ENCODE data around the gene PCCB. TPM values are rescaled to one million over a fixed set of nuclear protein-coding genes. Genes with fewer than 3 reads are reported as not detected.

PCCB gene
- total and polyA plus RNA-seq, 3 experiments from 2014 or later, result 33.0 to 41.7 (median 40.6) TPM

DNA sequence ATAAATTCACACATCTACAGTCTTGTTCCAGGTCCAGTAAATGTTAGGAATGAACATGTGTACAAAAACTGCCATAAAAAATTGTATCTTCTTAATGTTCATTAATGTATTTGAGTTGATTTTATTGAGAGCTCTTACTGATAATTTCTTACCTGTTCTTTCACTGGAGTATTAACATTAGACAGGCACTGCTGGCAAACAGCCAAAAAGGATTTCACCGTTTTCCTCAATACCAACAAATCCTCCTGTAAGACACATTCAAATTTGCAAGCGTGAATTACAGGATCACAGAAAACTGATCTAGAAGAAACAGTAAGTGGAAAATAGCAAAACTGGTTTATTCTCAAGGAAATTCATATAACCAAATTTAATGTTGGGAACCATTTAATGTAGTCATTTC is 127.4 kb downstream of the PCCB start:
- CTCF ChIA-PET, result interaction anchor here (1.1 kb wide), 1 partner anchor 637 kb away, joined by 3 read pairs; no protein-coding TSS in a partner anchor
- H3K9me3 Mint-ChIP-seq, result no peaks in the 10 kb centered on the region
- Histone ChIP-seq H3K9me3 (ENCODE audit: low read length) (no peaks in the 10 kb centered on the region), H3K36me3 (ENCODE audit: insufficient read depth, low read length) (no peaks in the 10 kb centered on the region), H3K4me3 (ENCODE audit: low read length) (no peak overlapping the region), H3K27ac (ENCODE audit: low read depth, low read length) (no peak overlapping the region), H3K27me3 (ENCODE audit: insufficient read depth, low read length, poor library complexity, severe bottlenecking) (no peaks in the 10 kb centered on the region), H3K4me1 (ENCODE audit: insufficient read depth, low read length) (no peaks in the 10 kb centered on the region)
- H3K4me3 Mint-ChIP-seq, result no peak overlapping the region
- POLR2A ChIA-PET, result no interaction called here
- H3K4me1 Mint-ChIP-seq, result peaks cover 0 to 2% (median 0%) of the 10 kb centered on the region in 3 donors
- no peaks in the 10 kb centered on the region for H3K27me3 Mint-ChIP-seq
- no peak overlapping the region for H3K27ac Mint-ChIP-seq
- peaks cover 10 to 36% (median 11%) of the 10 kb centered on the region in 3 donors for H3K36me3 Mint-ChIP-seq
- DNase-seq, result no peak

DNA sequence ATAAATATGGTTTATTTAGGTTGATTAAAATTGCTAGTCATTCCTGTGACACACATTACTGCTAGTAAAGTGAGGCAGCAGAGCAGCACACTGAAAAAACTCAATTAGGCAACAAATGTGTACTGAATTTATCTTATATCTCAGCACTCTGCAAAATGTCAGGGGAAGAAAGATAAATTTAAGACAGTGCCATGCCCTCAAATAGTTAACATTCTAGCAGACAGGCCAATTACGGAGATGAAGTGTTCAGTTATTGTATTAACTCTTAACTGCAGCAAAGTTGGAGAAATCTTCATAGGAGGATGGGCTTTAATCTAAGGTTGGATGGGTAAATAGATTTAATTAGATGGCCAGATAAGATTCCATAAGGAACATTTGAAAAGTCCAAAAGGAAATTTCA is 127.9 kb downstream of the PCCB start:
- Mint-ChIP-seq H3K27ac (no peak overlapping the region), H3K9me3 (no peaks in the 10 kb centered on the region), H3K4me3 (no peak overlapping the region), H3K4me1 (peaks cover 0 to 2% (median 0%) of the 10 kb centered on the region in 3 donors), H3K27me3 (no peaks in the 10 kb centered on the region), H3K36me3 (peaks cover 10 to 36% (median 13%) of the 10 kb centered on the region in 3 donors)
- ChIA-PET CTCF (interaction anchor here (1.1 kb wide), 1 partner anchor 636 kb away, joined by 3 read pairs; no protein-coding TSS in a partner anchor), POLR2A (no interaction called here)
- H3K9me3 ChIP-seq (ENCODE audit: low read length), result no peaks in the 10 kb centered on the region
- H3K4me3 ChIP-seq (ENCODE audit: low read length), result no peak overlapping the region
- no peaks in the 10 kb centered on the region for H3K27me3 ChIP-seq (ENCODE audit: insufficient read depth, low read length, poor library complexity, severe bottlenecking)
- H3K4me1 ChIP-seq (ENCODE audit: insufficient read depth, low read length), result no peaks in the 10 kb centered on the region
- H3K36me3 ChIP-seq (ENCODE audit: insufficient read depth, low read length), result no peaks in the 10 kb centered on the region
- no peak overlapping the region for H3K27ac ChIP-seq (ENCODE audit: low read depth, low read length)
- no peak for DNase-seq

Other genes with a start within 250 kb of the PCCB start
- gene MSL2, start 54.0 kb upstream of the PCCB start, total RNA-seq, result 10 to 100 TPM; 46.2 to 53.4 TPM
- 33.6 TPM for gene MSL2, start 54.0 kb upstream of the PCCB start, polyA plus RNA-seq